ENCODE measurements around the gene ADAM23. TPM values are rescaled to one million over a fixed set of nuclear protein-coding genes. Genes with fewer than 3 reads are reported as not detected.

ADAM23 gene
- total and polyA plus RNA-seq, 12 donors: 4.5 to 33.9 (median 6.7) TPM

GRCh38 chr2:206561962-206562361 lies 118.6 kb downstream of the ADAM23 start:
- Histone ChIP-seq H3K36me3 (replicated peaks in 1 of 2) (no peaks in the 10 kb centered on the region), H3K4me3 (no peak overlapping the region), H3K9me3 (replicated peaks in 1 of 3) (no peaks in the 10 kb centered on the region), H3K27ac (no peak overlapping the region), H3K4me1 (replicated peaks in 1 of 2) (no peaks in the 10 kb centered on the region), H3K27me3 (no peaks in the 10 kb centered on the region)
- intact Hi-C loops (cut with DNase I): no loop called here
- WGBS, 4 donors: 90 to 97% (median 93%) methylated on average over 1 of the region's 1 CpG
- TF ChIP-seq CTCF (IDR thresholded peaks at IDR 0.05): no peak
- no peak for TF ChIP-seq POLR2A (IDR thresholded peaks at IDR 0.05)
- DNase-seq: no peak

GRCh38 chr2:206562375-206562774 lies 119.0 kb downstream of the ADAM23 start:
- H3K9me3 ChIP-seq (replicated peaks in 1 of 3): no peaks in the 10 kb centered on the region

GRCh38 chr2:206563374-206563773 lies 120.0 kb downstream of the ADAM23 start:
- 77 to 89% (median 84%) methylated on average over 2 of the region's 2 CpGs for WGBS, 4 donors
- Histone ChIP-seq H3K27ac (no peak overlapping the region), H3K4me1 (replicated peaks in 1 of 2) (no peaks in the 10 kb centered on the region), H3K9me3 (replicated peaks in 1 of 3) (no peaks in the 10 kb centered on the region), H3K4me3 (no peak overlapping the region), H3K36me3 (replicated peaks in 1 of 2) (no peaks in the 10 kb centered on the region), H3K27me3 (no peaks in the 10 kb centered on the region)
- TF ChIP-seq POLR2A (IDR thresholded peaks at IDR 0.05) (no peak), CTCF (IDR thresholded peaks at IDR 0.05) (no peak)
- intact Hi-C loops (cut with DNase I): no loop called here
- no peak for DNase-seq

More at GRCh38 chr2:206562375-206562774, 119.0 kb downstream of the ADAM23 start:
- DNase-seq: no peak
- H3K4me1 ChIP-seq (replicated peaks in 1 of 2): no peaks in the 10 kb centered on the region
- intact Hi-C loops (cut with DNase I): no loop called here
- no peaks in the 10 kb centered on the region for H3K27me3 ChIP-seq
- H3K4me3 ChIP-seq: no peak overlapping the region
- H3K36me3 ChIP-seq (replicated peaks in 1 of 2): no peaks in the 10 kb centered on the region
- 67 to 85% (median 79%) methylated on average over 2 of the region's 2 CpGs for WGBS, 4 donors
- H3K27ac ChIP-seq: no peak overlapping the region
- no peak for TF ChIP-seq CTCF (IDR thresholded peaks at IDR 0.05)
- TF ChIP-seq POLR2A (IDR thresholded peaks at IDR 0.05): no peak

GRCh38 chr2:206565666-206566065 lies 122.3 kb downstream of the ADAM23 start:
- 66 to 80% (median 72%) methylated on average over 4 of the region's 4 CpGs for WGBS, 4 donors
- no peaks in the 10 kb centered on the region for H3K9me3 ChIP-seq (replicated peaks in 1 of 3)
- no peak for DNase-seq
- H3K4me1 ChIP-seq (replicated peaks in 1 of 2): no peaks in the 10 kb centered on the region
- no peak overlapping the region for H3K4me3 ChIP-seq
- no peaks in the 10 kb centered on the region for H3K36me3 ChIP-seq (replicated peaks in 1 of 2)
- no peak for TF ChIP-seq CTCF (IDR thresholded peaks at IDR 0.05)
- TF ChIP-seq POLR2A (IDR thresholded peaks at IDR 0.05): no peak
- H3K27ac ChIP-seq: no peak overlapping the region
- intact Hi-C loops (cut with DNase I): no loop called here
- no peaks in the 10 kb centered on the region for H3K27me3 ChIP-seq

Data from adrenal gland (tissue), 12 donors.